HCT116 (cell line): Measurements from ENCODE around the gene EIF2AK2. TPM values are rescaled to one million over a fixed set of nuclear protein-coding genes. Genes with fewer than 3 reads are reported as not detected.

Experiments
- ATAC-seq: fragments of 200-7000 bp; cut with Tn5 transposase; 2 replicates; pipeline ENCODE4 v1.9.1; 2020; ENCODE audit warnings: mild to moderate bottlenecking, moderate library complexity
- BruUV-seq: library from RNA; stranded (reverse); fragments of 400-500 nt; replicated peaks from 2 replicates; lab custom pipeline; 2021; lab: Mats Ljungman, UMichigan
- CTCF ChIA-PET: fragments of 300-600 bp; sonication (Branson Sonifier 250); formaldehyde crosslinking; loops from one replicate; lab custom pipeline; 2021; ENCODE audit warnings: antibody characterized with exemption; lab: Charles Lee
- POLR2A ChIA-PET: fragments of 300-600, 350-600 bp; sonication (Branson Sonifier 250); formaldehyde crosslinking; loops from one replicate; lab custom pipeline; 2021; ENCODE audit warnings: antibody characterized with exemption; lab: Charles Lee
- RAD21 ChIA-PET, 2 experiments: fragments of 300-600 bp; sonication (Branson Sonifier 250); formaldehyde crosslinking; loops; one replicate each; lab custom pipeline; 2023; ENCODE audit warnings: low total read pairs in 2 of 2; ENCODE audit not compliant: uncharacterized antibody in 2 of 2, unreplicated experiment in 2 of 2, low non-redundant PET in 1 of 2; lab: Charles Lee
- DNase-seq: peaks from one replicate; pipeline ENCODE4 v3.0.0-alpha.2; 2010; ENCODE audit warnings: low read depth, low spot score
- H2AFZ ChIP-seq: fragments of 200-600 bp; shearing (Covaris generic), sonication (generic); 2 replicates; pipeline ENCODE4 v1.6.1; 2017; ENCODE audit warnings: low read depth, mixed run types, mixed read lengths, antibody characterized with exemption, low read length; ENCODE audit not compliant: poor library complexity, severe bottlenecking
- H3K27ac ChIP-seq: 2 replicates; pipeline ENCODE4 v1.5.1; 2012; ENCODE audit warnings: low read depth, low read length
- H3K27me3 ChIP-seq: fragments of 200-600 bp; sonication (generic); 2 replicates; pipeline ENCODE4 v1.6.1; 2016; ENCODE audit warnings: mixed run types, low read length, mixed read lengths; ENCODE audit not compliant: insufficient read depth
- H3K36me3 ChIP-seq, 2 experiments: fragments of 200-500 bp in 1 of 2; fragments of 200-600 bp in 1 of 2; sonication (Bioruptor generic) in 1 of 2; sonication (generic) in 1 of 2; 2 replicates each; pipeline versions ENCODE4 v1.5.1 to v1.6.1; 2014 to 2016; ENCODE audit warnings: low read length in 2 of 2, inconsistent platforms in 1 of 2, mixed read lengths in 1 of 2, mixed run types in 1 of 2; ENCODE audit not compliant: insufficient read depth in 2 of 2, control insufficient read depth in 1 of 2
- H3K4me1 ChIP-seq, 2 experiments: fragments of 200-600 bp in 1 of 2; sonication (generic) in 1 of 2; 2 replicates each; pipeline versions ENCODE4 v1.5.1 to v1.6.1; 2012 to 2017; ENCODE audit warnings: low read length in 2 of 2, inconsistent platforms in 1 of 2, mild to moderate bottlenecking in 1 of 2, mixed read lengths in 1 of 2, mixed run types in 1 of 2, moderate library complexity in 1 of 2; ENCODE audit not compliant: insufficient read depth in 2 of 2, control insufficient read depth in 1 of 2
- H3K4me2 ChIP-seq: fragments of 200-600 bp; sonication (generic); 2 replicates; pipeline ENCODE4 v1.6.1; 2017; ENCODE audit warnings: mixed run types, low read length, mixed read lengths
- H3K4me3 ChIP-seq, 2 experiments: fragments of 200-600 bp in 1 of 2; sonication (generic) in 1 of 2; replicated peaks in 1 of 2; 2 replicates each; pipeline ENCODE4 v1.5.1; 2011 to 2016; ENCODE audit warnings: low read length in 2 of 2, control low read depth in 1 of 2, low read depth in 1 of 2, mild to moderate bottlenecking in 1 of 2, mixed read lengths in 1 of 2, mixed run types in 1 of 2
- H3K79me2 ChIP-seq: fragments of 200-600 bp; sonication (generic); 2 replicates; pipeline ENCODE4 v1.6.1; 2017; ENCODE audit warnings: mild to moderate bottlenecking, mixed run types, low read length, moderate library complexity, mixed read lengths; ENCODE audit not compliant: insufficient read depth
- H3K9ac ChIP-seq: fragments of 200-600 bp; sonication (generic); 2 replicates; pipeline ENCODE4 v1.6.1; 2016; ENCODE audit warnings: low read length, mixed read lengths
- H3K9me2 ChIP-seq: fragments of 200-600 bp; sonication (generic), shearing (Covaris generic); 2 replicates; pipeline ENCODE4 v1.6.1; 2017; ENCODE audit warnings: mixed run types, mild to moderate bottlenecking, moderate library complexity; ENCODE audit not compliant: insufficient read depth
- H3K9me3 ChIP-seq, 2 experiments: fragments of 200-500 bp in 1 of 2; fragments of 200-600 bp in 1 of 2; sonication (Bioruptor generic) in 1 of 2; sonication (generic) in 1 of 2; 2 replicates each; pipeline ENCODE4 v1.6.1; 2014 to 2017; ENCODE audit warnings: low read length in 2 of 2, mixed read lengths in 2 of 2, inconsistent platforms in 1 of 2, low read depth in 1 of 2, mild to moderate bottlenecking in 1 of 2, mixed run types in 1 of 2, moderate library complexity in 1 of 2; ENCODE audit not compliant: control insufficient read depth in 1 of 2, insufficient read depth in 1 of 2
- H4K20me1 ChIP-seq: fragments of 200-600 bp; sonication (generic), shearing (Covaris generic); 2 replicates; pipeline ENCODE4 v1.6.1; 2017; ENCODE audit warnings: mixed run types, mild to moderate bottlenecking, moderate library complexity; ENCODE audit not compliant: insufficient read depth
- CBX3 ChIP-seq: IDR thresholded peaks from 2 replicates; pipeline ENCODE4 v1.6.1; 2012; ENCODE audit warnings: low read depth
- ELF1 ChIP-seq: IDR thresholded peaks from 2 replicates; pipeline ENCODE4 v1.6.1; 2012; ENCODE audit warnings: low read depth, borderline replicate concordance
- EZH2 ChIP-seq: fragments of 200-600 bp; sonication (generic); IDR thresholded peaks from 2 replicates; pipeline ENCODE4 v1.6.1; 2017; ENCODE audit warnings: antibody characterized with exemption, mixed run types
- EZH2phosphoT487 ChIP-seq: fragments of 200-600 bp; IDR thresholded peaks from 2 replicates; pipeline ENCODE4 v1.6.1; 2018; ENCODE audit warnings: antibody characterized with exemption, borderline replicate concordance
- MAX ChIP-seq: IDR thresholded peaks from 2 replicates; pipeline ENCODE4 v1.6.1; 2012
- POLR2A ChIP-seq: IDR thresholded peaks from 2 replicates; pipeline ENCODE4 v1.7.0; 2011; ENCODE audit warnings: borderline replicate concordance; ENCODE audit not compliant: insufficient read depth, insufficient read length; ENCODE audit errors: extremely low read depth
- SRF ChIP-seq: IDR thresholded peaks from 2 replicates; pipeline ENCODE4 v1.6.1; 2012; ENCODE audit warnings: low read depth
- TCF7L2 ChIP-seq: IDR thresholded peaks from 2 replicates; pipeline ENCODE4 v1.7.0; 2011; ENCODE audit warnings: borderline replicate concordance, inconsistent platforms; ENCODE audit not compliant: insufficient read depth, insufficient read length; ENCODE audit errors: extremely low read depth
- YY1 ChIP-seq: IDR thresholded peaks from 2 replicates; pipeline ENCODE4 v1.6.1; 2011; ENCODE audit warnings: low read length, low read depth, moderate library complexity, mild to moderate bottlenecking; ENCODE audit not compliant: insufficient replicate concordance; ENCODE audit errors: extremely low read depth
- intact Hi-C: fragments of 100-400 bp; cut with micrococcal nuclease; formaldehyde crosslinking; loops from 2 replicates; pipeline ENCODE4 v1.10.0; 2022
- total RNA-seq: library from RNA; stranded (reverse); gene quantifications from one replicate; pipeline ENCODE4 v1.2.1, GENCODE V29; 2021; ENCODE audit not compliant: unreplicated experiment
- TF ChIP-seq, protein P1 (sequence below): IDR thresholded peaks from 2 replicates; pipeline ENCODE4 v1.6.1; 2011; ENCODE audit warnings: mild to moderate bottlenecking, low read length, moderate library complexity; ENCODE audit not compliant: insufficient replicate concordance; ENCODE audit errors: extremely low read depth

Gene EIF2AK2
- total RNA-seq, 1 experiment from 2014 or later: 40.7 TPM

DNA sequence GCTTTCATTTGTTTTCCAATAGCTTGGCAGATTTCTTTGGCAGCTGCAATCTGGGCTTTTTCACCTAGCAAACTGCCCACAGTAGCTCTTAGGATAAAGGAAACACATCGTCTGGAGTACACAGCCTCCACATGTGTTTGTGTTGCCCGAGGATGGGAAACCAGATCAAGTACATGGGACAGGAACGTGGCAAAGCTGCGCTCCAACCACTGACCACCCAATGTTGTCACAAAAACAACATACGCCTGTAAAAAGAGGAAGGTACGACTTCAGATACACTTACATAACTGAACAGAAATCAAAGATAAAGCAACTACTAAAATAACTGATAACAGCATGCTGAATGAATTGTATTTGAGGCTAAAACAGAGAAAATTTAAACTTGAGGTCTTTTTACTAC, 88.1 kb downstream of the EIF2AK2 start (continued):
- TF ChIP-seq, protein P1, sequence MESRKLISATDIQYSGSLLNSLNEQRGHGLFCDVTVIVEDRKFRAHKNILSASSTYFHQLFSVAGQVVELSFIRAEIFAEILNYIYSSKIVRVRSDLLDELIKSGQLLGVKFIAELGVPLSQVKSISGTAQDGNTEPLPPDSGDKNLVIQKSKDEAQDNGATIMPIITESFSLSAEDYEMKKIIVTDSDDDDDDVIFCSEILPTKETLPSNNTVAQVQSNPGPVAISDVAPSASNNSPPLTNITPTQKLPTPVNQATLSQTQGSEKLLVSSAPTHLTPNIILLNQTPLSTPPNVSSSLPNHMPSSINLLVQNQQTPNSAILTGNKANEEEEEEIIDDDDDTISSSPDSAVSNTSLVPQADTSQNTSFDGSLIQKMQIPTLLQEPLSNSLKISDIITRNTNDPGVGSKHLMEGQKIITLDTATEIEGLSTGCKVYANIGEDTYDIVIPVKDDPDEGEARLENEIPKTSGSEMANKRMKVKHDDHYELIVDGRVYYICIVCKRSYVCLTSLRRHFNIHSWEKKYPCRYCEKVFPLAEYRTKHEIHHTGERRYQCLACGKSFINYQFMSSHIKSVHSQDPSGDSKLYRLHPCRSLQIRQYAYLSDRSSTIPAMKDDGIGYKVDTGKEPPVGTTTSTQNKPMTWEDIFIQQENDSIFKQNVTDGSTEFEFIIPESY: no peak
- TF ChIP-seq MAX (no peak), ELF1 (no peak), CBX3 (no peak), SRF (no peak), POLR2A (no peak), EZH2phosphoT487 (no peak), EZH2 (no peak), TCF7L2 (no peak)

GRCh38 chr2:37061776-37062175, 95.0 kb downstream of the EIF2AK2 start:
- ChIA-PET RAD21 (no interaction called here), POLR2A (no interaction called here), CTCF (no interaction called here)
- Histone ChIP-seq H3K4me3 (no peak overlapping the region), H3K4me2 (no peak overlapping the region), H2AFZ (no peak overlapping the region), H4K20me1 (no peaks in the 10 kb centered on the region), H3K4me1 (no peaks in the 10 kb centered on the region), H3K27ac (no peak overlapping the region), H3K9me3 (no peaks in the 10 kb centered on the region), H3K27me3 (no peaks in the 10 kb centered on the region), H3K9ac (no peak overlapping the region), H3K36me3 (peaks cover 3 to 10% of the 10 kb centered on the region in 2 experiments; a peak in 2 of 4 replicates), H3K9me2 (no peaks in the 10 kb centered on the region), H3K79me2 (no peaks in the 10 kb centered on the region)
- intact Hi-C loops: no loop called here
- TF ChIP-seq YY1: no peak
- no peak for TF ChIP-seq EZH2phosphoT487
- ATAC-seq: no peak
- BruUV-seq: no TSS peak
- DNase-seq: no peak
